Muscle of arm (tissue), 12 donors: ENCODE measurements around the gene MICAL2. TPM values are rescaled to one million over a fixed set of nuclear protein-coding genes. Genes with fewer than 3 reads are reported as not detected.
A peak's percentile ranks its signal among the peaks of the same experiment; 100 is the strongest.

Experiments used
- DNase-seq: peaks from one replicate; pipeline ENCODE4 v3.0.0-alpha.2; 2013
- polyA plus RNA-seq, 12 donors: library from polyadenylated mRNA; unstranded; fragments of 120-200 nt; gene quantifications; one replicate each; pipeline ENCODE4 v1.2.1, GENCODE V29; 2013; ENCODE audit not compliant: insufficient read length in 12 of 12

Gene MICAL2
- polyA plus RNA-seq, 12 donors = 14.1 to 91.3 (median 20.6) TPM; not detected in 1

DNA sequence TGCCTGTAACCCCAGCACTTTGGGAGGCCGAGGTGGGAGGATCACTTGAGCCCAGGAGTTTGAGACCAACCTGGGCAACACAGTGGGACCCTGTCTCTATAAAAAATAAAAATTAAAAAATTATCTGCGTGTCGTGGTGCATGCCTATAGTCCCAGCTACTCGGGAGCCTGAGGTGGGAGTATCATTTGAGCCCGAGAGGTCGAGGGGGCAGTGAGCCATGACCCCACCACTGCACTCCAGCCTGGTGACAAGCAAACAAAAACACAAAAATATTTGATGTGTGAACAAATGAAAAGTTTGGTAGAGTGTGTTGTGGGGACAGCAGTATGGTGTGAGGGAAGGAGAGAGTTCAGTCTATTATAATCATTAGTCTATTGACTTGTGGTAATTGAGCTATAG, 176.2 kb downstream of the MICAL2 start:
- DNase-seq = no peak

DNA sequence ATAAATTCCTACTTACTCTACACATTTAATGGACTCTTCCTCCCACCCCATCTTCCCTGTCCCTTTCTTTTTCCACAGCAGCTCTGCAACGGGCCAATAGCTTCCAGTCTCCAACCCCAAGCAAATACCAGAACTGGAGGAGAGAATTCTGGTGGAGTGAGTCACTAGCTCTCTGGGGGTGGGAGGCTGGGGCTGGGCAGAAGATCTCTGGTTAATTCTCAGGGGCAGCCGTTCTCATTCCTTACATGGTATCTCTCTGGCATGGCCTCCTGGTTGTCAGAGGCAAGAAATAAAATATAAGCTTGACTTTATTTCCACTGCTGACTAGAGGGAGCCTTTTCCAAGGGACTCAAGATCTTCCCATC, 176.6 kb downstream of the MICAL2 start:
- DNase-seq = no peak

DNA sequence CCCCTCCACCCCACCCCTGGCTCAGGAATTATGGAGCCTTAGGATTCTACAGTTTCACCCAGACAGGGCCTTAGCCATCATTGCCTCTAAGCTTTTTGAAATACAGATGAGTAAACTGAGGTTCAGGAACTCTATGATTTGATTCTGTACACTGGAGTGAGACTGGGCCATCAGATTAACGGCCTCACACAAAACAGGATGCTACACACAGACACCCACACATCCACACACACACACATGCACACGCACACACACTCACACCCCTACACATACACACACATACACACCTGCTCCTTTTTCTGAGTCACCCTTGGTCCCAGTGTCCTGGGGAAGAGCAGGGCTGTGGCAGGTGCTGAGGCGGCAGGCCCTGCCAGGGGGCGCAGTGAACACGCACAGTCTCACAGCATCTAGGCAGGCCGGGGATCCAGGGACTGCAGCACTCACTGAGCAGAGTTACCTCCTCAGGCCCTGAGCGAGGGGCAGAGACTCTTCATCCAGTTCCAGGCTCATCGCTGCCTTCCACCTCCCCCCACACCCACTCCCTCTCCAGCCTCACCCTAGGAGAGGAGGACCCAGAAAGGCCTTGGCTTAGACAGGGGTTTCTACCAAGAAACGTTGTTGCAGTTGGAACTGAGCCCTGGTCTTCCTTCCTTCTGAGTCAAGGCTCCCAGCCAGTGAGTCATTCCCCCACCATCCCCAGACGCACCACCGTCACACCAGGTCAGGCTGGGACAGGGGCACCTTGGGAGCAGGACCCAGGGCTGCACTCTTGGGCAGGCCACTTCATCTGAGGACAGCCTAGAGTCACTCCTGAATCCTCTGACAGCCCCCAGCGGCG, 177.2 kb downstream of the MICAL2 start:
- DNase-seq = no peak

DNA sequence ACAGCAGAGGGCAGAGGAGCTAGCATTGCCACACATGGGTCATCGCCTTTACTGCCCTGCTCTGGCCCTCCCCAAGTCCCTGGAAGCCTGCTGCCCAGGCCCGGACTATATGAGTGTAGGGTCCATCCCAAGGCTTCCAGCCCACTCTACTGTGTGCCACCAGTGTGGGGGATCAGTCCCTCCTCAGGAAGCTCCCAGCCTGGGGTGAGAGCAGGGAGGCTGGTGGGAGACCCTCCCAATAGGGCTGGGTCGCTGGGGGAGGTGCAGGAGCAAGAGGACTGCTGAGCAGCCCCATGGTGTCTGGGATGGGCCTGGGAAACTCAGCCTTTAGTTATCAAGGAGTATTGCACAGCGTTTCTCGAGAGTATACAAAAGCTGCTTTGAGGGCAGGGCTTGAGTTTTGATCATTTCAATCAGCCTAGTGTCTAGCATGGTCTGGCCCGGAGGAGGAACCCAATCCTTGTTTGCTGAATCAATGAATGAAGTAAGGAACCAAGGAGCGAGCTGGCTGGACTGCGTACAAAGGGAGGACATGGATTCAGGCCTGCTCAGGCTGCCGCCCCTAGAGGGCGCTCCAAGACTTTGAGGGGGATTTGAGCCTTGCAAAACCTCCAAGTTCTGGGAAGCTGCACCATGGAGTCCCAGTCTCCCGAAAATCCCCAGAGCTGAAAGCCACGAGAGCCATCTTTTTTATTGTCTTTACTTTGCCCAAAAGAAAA, 178.0 kb downstream of the MICAL2 start:
- DNase-seq = peak; percentile 69

DNA sequence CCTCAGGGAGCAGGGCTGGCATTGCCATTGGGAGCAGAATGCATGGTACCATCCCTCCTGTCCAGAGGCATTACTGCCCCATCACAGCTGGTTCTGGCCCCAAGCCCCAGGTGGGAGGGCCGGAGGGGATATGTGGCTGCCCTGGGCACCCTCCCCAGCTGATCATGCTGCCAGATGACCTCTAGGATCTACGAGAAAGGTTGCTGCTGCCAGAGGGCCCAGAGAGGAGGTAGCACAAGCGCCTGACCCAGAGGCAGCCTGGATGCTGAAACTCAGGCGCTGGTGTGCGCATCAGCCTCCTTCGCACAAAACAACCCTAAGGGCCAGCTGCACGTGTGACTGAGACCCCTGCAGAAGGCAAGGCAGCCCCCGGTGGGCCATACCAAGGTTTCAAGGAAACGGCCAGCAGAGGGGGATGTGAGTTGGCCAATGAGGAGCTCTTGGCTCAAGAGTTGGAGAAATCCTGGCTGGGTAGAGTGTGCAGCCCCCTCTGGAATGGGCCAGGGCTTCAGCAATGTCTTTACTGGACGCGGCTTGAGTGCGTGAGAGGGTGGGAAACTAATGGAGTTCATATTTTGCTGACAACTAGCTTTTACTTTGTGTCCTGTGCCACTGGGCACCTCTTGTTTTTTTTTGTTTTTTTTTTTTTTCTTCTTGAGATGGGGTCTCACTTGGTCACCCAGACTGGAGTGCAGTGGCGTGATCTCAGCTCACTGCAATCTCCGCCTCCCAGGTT, 178.7 kb downstream of the MICAL2 start:
- no peak for DNase-seq

DNA sequence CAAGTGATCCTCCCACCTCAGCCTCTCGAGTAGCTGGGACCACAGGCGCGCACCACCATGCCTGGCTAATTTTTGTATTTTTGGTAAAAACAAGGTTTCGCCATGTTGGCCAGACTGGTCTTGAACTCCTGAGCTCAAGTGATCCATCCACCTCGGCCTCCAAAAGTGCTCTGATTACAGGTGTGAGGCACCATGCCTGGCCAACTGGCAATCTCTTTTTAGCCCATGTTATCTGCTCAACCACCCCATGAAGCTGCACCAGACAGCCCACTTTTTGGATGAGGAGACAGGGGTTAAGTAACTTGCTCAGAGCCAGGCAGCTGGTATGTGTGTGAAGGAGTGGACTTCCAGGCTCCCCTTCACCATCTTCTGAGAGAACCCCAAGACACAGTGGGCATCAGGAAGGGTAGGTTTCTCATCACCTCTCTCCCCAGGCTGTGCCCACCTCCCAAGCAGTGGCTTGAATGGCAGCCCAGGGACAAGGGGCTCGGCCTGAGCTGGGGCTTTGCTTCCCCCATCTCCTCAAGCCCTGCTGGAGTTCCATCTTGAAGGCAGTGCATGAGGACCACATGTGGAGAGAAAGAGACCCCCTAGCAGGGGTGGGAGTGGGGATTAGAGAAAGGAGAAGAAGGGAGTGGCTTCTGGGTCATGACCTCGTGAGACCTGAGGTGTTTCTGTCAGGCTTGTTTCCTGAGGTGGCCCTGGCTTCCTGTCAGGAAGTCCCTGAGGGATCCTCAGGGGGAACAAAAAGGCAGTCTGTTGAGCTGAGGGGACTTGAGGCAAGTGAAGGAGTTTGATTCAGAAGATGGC, 179.5 kb downstream of the MICAL2 start:
- no peak for DNase-seq

DNA sequence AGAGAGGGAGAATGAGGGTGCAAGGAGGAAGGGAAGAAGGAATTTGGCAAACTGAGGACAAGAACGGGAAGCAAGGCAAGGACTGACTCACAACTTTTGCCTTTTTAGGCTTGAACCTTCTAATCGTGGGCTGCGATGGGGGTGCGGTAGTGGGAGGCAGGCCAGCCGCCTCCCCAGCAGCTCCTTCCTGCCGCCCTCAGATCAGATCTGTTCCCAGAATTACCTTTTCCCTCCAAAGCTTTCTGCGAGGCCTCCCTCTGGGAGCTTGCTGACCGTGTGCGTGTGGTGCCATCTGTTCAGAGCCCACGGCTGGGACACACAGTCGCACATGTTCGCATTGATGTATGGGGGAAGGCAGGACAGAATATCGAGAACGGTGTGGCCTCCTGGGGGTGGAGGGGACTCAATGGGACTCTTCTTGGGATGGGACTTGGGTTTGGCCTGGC, 180.1 kb downstream of the MICAL2 start:
- DNase-seq = no peak

DNA sequence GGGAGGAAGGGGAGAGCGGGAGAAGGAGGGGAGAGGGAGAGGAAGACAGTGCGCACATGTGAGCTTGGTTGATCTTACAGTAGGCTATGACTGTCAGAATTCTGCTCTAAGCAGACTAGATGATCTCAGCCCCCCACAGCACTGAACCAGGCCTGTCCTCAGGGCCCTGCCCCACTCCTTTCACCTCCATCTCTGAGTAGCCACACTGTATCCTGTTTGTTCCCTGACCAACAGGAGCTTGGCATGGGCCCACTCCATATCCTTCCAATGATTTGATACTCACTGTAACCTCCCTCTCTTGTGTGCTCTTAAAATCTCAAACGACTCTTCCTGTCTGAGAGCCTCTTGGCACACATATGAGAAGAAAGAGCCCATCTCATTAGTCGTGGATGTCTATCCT, 180.9 kb downstream of the MICAL2 start:
- no peak for DNase-seq

DNA sequence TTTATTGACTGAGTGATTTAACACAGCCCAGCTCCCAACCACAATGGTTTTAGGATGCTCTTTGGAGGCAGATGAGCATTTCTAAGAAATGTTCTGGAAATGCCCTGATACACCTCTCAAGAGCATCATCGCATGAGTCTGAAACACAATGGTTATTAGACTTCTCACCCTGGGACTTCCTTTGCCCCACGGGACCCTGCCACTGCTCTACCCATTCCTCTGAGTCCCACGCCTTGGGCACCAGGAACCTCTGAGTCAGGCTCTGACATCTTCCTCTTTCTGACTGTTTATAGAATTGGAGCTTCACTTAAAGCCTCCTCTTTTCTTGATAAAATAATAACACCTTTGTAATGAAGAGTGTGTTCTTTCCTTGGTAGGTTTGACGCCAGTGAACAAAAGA, 181.4 kb downstream of the MICAL2 start:
- DNase-seq = no peak

DNA sequence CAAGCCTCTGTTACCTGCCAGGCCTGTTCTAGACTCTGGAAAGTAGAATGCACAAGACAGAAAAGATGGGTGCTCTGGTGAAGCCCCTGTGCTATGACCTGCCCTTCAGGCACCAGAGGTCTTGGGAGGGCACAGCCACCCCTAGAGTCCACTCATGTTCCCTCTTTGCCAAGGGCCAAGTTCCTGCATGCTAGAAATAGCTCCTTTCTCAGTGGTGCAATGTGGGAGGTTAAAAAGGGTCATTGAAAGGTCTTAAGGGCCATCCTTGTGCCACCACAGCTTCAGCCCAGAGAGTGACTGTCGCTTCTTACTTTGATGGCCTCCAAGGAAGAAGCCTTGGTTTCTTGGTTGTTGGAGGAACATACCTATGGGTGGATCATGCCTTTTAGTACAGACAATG, 182.4 kb downstream of the MICAL2 start:
- DNase-seq = no peak

DNA sequence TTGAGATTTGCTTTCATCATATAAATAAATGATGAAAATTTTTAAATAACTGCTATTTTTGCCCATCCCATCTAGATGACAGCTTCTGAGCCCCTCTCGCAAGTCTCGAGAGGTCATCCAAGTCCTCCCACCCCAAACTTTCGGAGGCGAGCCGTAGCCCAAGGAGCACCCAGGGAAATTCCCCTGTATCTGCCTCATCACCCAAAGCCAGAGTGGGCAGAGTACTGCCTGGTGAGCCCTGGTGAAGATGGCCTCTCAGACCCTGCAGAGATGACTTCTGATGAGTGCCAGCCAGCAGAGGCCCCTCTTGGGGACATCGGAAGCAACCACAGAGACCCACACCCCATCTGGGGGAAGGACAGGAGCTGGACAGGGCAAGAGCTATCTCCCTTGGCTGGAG, 183.1 kb downstream of the MICAL2 start:
- no peak for DNase-seq

DNA sequence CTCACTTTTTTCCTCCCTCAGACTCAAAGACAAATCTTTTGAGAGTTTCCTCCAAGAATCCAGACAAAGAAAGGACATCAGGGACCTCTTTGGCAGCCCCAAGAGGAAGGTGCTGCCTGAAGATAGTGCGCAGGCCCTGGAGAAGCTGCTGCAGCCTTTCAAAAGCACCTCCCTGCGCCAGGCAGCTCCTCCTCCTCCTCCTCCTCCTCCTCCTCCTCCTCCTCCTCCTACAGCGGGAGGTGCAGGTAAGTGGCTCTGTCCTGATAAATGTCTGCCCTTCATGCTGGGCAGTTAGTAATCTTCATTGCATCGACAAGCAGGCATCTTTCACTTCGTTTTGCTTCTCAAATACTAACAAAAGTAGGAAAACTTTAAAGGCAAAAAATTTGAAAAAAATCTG, 184.2 kb downstream of the MICAL2 start:
- no peak for DNase-seq

DNA sequence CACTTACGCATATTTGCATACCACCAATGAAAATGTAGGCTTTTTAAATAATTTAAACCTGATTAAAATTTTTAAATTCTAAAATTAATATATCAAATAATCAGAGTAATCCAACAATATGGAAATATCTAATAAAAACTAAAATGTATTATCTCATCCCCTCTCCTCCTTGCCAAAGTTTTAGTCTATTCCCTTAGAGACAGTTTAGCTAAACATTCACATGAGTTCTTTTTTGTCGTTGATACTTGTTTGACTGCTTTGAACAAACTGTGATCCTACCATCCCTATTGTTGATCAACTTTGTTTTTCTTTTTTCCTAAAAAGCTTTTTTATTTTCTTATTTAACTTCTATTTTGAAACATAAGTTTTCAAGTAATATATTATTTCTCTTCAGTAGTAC, 185.6 kb downstream of the MICAL2 start:
- no peak for DNase-seq

DNA sequence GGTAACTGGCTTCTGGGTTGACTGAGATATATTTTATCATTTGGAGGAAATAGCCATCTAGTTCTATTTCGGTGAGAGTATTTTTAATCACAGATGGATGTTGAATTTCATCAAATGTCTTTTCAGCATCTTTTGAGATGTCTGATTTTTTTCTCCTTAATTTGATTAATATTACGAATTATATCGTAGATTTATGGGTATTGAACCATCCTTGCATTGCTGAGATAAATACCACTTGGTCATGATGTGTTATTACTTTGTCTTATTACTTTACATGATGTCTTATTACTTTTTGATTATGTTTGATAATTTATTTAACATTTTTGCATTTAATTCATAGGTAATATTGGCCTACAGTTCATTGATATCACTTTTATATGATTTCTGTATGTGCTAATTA, 188.2 kb downstream of the MICAL2 start:
- no peak for DNase-seq

DNA sequence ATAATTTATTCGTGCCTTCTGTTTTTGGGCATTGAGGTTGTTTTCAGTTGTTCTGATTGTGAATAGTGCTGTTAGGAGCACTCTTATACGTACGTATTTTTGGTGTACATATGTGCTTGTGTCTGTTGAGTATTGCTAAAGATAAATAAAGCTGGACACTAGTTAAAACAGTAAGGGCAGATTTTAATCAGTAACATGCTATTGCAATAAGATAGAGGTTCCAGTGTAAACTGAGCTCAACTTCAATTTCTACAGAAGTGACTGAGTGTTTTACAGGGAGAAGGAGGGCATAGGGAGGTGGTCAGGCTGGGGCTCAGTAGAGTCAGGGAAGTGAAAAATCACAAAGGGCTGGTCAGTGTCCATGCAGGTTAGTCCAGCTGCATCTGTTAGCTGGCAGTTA, 191.0 kb downstream of the MICAL2 start:
- DNase-seq = no peak

DNA sequence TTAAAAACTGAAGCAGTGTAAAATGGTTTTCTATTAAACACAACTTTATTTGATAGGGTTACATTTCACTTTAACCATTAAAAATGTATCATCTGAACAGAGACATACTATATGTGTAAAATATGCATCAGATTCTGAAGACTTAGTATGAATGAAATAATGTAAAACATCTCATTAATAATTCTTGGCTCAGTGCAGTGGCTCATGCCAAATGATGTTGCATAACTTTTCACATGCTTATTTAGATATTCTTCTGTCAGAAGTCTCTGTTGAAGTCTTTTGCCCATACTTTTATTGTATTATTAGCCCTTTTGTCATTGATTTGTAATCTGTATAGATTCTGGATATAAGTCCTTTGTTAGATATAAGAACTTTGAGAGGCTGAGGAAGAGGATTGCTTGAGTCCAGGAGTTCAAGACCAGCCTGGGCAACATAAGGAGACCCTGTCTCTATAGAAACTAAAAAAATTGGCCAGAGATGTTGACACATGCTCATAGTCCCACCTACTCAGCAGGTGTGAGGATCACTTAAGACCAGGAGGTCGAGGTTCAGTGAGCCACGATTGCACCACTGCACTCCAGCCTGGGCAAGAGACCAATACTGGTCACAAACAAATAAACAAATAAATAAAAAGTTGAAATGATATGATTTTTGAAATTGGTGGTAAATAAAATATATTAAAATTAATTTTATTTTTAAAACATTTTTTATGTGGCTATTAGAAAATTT, 193.2 kb downstream of the MICAL2 start:
- no peak for DNase-seq

DNA sequence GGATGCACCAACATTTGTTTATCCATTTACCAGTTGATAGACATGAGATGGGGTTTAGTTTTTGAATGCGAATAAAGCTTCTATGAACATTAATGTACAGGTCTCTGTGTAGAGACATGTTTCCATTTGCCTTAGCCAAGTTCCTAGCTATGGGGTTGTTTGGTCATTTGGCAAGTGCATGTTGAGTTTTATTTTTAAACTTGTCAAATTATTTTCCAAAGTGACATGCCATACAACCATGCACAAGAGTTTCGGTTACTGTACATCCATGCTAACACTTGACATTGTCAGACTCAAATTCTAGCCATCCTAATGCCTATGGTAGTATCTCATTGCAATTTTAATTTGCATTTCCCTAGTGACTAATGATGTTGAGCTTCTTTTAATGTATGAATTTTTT, 196.4 kb downstream of the MICAL2 start:
- DNase-seq = no peak

DNA sequence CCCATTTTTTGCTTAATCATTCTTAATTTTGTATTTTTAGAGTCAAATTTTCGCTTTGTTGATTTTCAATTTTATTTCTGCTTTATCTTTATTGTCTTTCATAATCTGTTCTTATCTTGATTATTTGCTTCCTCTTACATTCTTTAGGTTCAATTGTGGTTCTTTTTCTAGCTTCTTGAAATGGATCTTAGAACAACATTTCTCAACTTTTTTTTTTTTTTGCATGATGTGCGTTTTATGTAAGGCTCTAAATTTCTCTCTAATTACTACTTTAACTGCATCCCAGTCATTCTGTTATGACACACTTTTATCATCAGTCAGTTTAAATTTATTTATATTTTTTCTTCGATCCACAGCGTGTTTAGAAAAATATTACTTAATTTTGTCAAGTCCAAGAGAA, 201.7 kb downstream of the MICAL2 start:
- DNase-seq = no peak
